BJ (cell line): ENCODE results near the gene FAHD1. TPM values are rescaled to one million over a fixed set of nuclear protein-coding genes. Genes with fewer than 3 reads are reported as not detected.

Experiments used
- CTCF ChIA-PET: fragments of 350-600 bp; formaldehyde crosslinking; extraction: SDS; loops from one replicate; lab custom pipeline; 2021; ENCODE audit warnings: antibody characterized with exemption, inconsistent platforms; lab: Yijun Ruan, JAX
- POLR2A ChIA-PET: fragments of 300-600 bp; sonication (Branson Sonifier 250); formaldehyde crosslinking; extraction: SDS; loops from one replicate; lab custom pipeline; 2021; ENCODE audit warnings: antibody characterized with exemption; lab: Charles Lee
- DNase-seq: peaks from one replicate; pipeline ENCODE4 v3.0.0-alpha.2; 2011; ENCODE audit warnings: low read depth
- H3K27me3 ChIP-seq: 2 replicates; pipeline ENCODE4 v1.6.0; 2011; ENCODE audit warnings: low read length; ENCODE audit not compliant: control insufficient read depth, insufficient read depth
- H3K36me3 ChIP-seq: 2 replicates; pipeline ENCODE4 v1.5.1; 2011; ENCODE audit warnings: low read length; ENCODE audit not compliant: control insufficient read depth, insufficient read depth
- H3K4me3 ChIP-seq: 2 replicates; pipeline ENCODE4 v1.5.1; 2011; ENCODE audit warnings: low read depth, mild to moderate bottlenecking, control low read depth, low read length
- polyA plus RNA-seq: library from polyadenylated mRNA; depleted of rRNA; stranded (reverse); fragments of >200 nt; gene quantifications from 2 replicates; pipeline ENCODE4 v1.2.3, GENCODE V29; 2011
- TF ChIP-seq, protein P1 (sequence below): IDR thresholded peaks from 2 replicates; pipeline ENCODE4 v1.5.1; 2011; ENCODE audit warnings: low read depth, mild to moderate bottlenecking, control low read depth, inconsistent platforms, low read length, moderate library complexity; ENCODE audit not compliant: insufficient read depth

The FAHD1 gene
- polyA plus RNA-seq, 1 experiment, result 52.5 TPM

DNA sequence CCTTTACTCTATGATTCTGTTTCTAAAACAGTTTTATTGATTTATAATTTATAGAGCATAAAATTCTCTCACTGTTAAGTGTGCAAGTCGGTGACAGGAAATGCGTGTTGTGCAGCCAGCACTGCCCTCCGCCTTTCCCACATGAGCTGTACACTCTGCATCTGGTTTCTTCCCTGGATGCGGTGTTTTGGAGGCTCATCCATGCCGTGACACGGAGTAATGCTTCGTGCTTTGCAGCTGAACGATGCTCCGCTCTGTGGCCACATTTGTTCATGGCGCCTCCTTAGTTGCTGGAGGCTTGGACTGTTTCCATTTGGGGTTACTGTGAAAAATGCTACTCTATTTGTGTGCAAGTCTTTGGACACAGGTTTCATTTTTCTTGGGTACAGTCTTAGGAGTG lies 26.3 kb upstream of the FAHD1 start:
- CTCF ChIA-PET, result no interaction called here
- POLR2A ChIA-PET, result no interaction called here
- no peak for DNase-seq
- Histone ChIP-seq H3K4me3 (no peak overlapping the region), H3K27me3 (no peaks in the 10 kb centered on the region), H3K36me3 (no peaks in the 10 kb centered on the region; the same call in 1 of the 2 replicates)
- TF ChIP-seq, protein P1, sequence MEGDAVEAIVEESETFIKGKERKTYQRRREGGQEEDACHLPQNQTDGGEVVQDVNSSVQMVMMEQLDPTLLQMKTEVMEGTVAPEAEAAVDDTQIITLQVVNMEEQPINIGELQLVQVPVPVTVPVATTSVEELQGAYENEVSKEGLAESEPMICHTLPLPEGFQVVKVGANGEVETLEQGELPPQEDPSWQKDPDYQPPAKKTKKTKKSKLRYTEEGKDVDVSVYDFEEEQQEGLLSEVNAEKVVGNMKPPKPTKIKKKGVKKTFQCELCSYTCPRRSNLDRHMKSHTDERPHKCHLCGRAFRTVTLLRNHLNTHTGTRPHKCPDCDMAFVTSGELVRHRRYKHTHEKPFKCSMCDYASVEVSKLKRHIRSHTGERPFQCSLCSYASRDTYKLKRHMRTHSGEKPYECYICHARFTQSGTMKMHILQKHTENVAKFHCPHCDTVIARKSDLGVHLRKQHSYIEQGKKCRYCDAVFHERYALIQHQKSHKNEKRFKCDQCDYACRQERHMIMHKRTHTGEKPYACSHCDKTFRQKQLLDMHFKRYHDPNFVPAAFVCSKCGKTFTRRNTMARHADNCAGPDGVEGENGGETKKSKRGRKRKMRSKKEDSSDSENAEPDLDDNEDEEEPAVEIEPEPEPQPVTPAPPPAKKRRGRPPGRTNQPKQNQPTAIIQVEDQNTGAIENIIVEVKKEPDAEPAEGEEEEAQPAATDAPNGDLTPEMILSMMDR, result no peak

DNA sequence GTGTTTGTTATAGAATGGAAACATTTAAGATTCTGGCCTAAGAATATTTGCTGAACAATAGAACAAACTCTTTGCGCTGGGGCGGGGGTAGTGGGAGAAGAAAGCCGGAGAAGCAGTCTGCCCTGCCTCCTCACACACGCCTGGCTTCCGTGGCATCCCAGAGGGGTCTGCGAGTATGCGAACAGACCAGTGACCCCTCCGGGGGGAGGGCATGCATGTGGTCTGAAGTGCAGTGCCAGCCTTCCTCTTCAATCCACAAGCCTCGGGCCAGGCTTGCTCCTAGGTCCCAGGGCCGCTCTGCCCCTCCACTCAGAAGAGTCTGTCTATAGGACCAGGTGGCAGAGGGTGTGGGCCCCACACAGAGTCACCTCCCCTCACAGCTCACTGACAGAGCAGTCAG lies 19.4 kb upstream of the FAHD1 start:
- POLR2A ChIA-PET, result no interaction called here

DNA sequence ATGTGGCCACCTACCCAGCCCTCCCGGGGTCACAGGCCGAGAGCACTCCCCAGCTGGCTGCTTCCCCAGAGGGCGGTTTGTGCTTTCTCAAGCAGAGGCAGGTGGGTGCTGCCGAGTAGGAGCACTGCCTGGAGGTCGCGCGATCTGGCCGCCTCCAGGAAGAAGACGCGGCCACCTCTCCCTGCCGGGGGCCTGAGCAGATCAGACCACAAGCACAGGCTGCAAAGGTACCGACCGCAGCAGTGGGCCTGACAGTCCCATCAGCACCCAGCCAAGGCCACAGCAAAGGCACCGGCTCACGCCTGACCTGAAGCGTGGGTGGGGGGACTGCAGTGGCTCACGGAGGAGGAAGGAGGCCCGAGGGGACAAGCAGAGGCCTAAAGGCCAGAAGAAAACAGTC lies 18.3 kb upstream of the FAHD1 start:
- CTCF ChIA-PET, result no interaction called here
- no peak overlapping the region for H3K4me3 ChIP-seq
- peaks cover 10% of the 10 kb centered on the region for H3K36me3 ChIP-seq
- H3K27me3 ChIP-seq, result no peaks in the 10 kb centered on the region
- TF ChIP-seq, protein P1, result no peak
- POLR2A ChIA-PET, result no interaction called here
- DNase-seq, result no peak

More for the DNA sequence above, 19.4 kb upstream of the FAHD1 start:
- no peak overlapping the region for H3K4me3 ChIP-seq
- TF ChIP-seq, protein P1, result no peak
- H3K27me3 ChIP-seq, result no peaks in the 10 kb centered on the region
- no peak for DNase-seq
- peaks cover 9% of the 10 kb centered on the region for H3K36me3 ChIP-seq
- CTCF ChIA-PET, result interaction anchor here (0.9 kb wide), 1 partner anchor 25 kb away, joined by 4 read pairs; the partner anchor contains the start of genes NUBP2 and SPSB3

DNA sequence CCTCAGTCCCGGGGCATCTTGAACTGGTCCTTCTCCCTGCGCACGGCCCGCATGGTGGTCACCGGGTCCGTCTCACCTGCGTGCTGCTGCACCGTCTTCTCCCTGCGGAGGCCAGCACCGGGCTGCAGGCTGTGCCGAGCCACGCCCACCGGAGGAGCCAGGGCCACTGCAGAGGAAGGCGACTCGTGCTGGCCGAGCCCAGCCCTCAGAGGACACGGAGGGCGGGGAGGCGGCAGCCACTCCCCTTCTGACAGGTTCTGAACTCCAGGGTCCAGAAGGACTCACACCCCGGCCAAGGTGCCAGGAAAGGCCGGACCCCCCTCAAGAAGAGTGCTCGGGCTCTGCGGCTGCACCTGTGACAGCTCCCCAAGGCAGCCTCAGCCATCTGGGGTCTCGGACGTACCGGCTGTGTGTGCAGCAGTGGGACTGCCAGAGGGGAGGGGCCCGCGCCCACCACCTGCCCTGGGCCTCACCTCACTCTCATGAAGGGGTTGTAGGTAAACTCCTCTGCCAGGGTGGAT lies 17.7 kb upstream of the FAHD1 start:
- H3K27me3 ChIP-seq, result no peaks in the 10 kb centered on the region
- no peak overlapping the region for H3K4me3 ChIP-seq
- DNase-seq, result no peak
- CTCF ChIA-PET, result no interaction called here
- peaks cover 11% of the 10 kb centered on the region for H3K36me3 ChIP-seq
- POLR2A ChIA-PET, result no interaction called here
- TF ChIP-seq, protein P1, result no peak

DNA sequence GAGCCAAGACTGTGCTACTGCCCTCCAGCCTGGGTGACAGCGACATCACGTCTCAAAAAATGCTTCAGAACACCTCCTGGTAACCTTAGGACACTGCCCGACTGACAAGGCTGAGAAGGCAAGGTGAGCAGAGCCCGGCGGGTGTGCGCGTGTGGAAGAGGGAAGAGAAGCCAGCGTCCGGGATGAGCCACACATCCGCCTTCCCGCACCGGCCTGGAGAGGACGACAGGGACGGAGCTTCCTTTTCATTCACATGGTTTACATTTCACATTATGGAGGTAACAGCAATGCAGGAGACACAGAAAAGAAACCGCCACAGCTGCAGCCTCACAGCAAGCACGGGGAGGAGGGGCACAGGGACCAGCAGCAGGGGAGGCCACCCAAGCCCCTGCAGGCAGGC lies 16.9 kb upstream of the FAHD1 start:
- TF ChIP-seq, protein P1, result no peak
- H3K36me3 ChIP-seq, result peaks cover 11% of the 10 kb centered on the region
- no peak for DNase-seq
- CTCF ChIA-PET, result no interaction called here
- H3K4me3 ChIP-seq, result no peak overlapping the region
- POLR2A ChIA-PET, result no interaction called here
- no peaks in the 10 kb centered on the region for H3K27me3 ChIP-seq
